GM21447 (cell line): ENCODE data around the gene FIBCD1.

Experiments
- ATAC-seq: cut with Tn5 transposase; IDR thresholded peaks from one replicate; pipeline ENCODE4 v1.9.1; 2021; ENCODE audit not compliant: unreplicated experiment

FIBCD1 gene

DNA sequence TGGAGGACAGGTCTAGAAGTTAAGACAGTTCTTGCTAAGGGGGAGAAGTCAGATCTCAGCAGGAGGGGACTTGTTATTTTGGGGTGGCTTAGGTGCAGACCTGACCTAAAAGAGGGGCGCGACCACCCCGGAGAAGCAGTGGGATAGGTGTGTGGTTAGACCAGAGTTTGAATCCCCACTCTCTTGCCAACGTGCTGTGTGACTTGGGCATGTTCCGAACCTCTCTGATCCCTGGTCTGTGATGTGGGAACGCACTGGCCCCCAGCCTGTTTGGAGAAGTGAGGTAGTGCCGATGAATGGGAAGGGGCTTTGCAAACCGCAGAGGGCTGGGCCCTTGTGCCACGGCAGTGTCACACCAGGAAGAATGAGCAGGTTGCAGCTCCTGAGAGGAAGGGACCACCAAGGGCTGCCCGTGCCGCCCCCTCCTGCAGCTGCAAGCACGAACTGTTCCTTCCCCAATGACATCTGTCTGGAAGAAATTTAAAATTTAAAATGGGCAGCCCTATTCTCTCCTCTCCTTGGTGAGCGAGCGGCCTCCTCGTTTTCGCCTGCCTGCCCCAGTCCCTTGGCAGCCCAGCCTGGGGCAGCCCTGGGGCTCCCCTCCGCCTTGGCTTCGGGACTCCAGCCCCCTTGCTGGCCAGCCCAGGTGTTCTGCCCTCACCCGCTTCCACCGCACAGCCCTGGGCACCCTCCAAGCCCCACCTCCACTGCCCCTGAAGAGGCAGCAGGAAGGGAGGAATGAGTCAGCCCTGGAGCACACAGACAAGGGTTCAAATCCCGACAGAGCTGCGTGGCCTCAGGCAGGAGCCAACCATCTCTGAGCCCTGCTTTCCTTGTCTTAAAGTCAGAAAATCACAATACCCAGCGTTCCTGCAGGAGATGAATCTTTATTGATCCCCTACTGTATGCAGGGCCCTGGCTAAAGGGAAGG lies 1.6 kb downstream of the FIBCD1 start:
- no peak for ATAC-seq

- ATAC-seq: no peak
These were observed 2.5 kb downstream of the FIBCD1 start for GRCh38 chr9:130936285-130937117.

GRCh38 chr9:130935648-130936271 lies 3.3 kb downstream of the FIBCD1 start:
- ATAC-seq: no peak

- no peak for ATAC-seq
These were observed 4.1 kb downstream of the FIBCD1 start for GRCh38 chr9:130934702-130935647.

GRCh38 chr9:130934246-130934645 lies 4.8 kb downstream of the FIBCD1 start:
- no peak for ATAC-seq

DNA sequence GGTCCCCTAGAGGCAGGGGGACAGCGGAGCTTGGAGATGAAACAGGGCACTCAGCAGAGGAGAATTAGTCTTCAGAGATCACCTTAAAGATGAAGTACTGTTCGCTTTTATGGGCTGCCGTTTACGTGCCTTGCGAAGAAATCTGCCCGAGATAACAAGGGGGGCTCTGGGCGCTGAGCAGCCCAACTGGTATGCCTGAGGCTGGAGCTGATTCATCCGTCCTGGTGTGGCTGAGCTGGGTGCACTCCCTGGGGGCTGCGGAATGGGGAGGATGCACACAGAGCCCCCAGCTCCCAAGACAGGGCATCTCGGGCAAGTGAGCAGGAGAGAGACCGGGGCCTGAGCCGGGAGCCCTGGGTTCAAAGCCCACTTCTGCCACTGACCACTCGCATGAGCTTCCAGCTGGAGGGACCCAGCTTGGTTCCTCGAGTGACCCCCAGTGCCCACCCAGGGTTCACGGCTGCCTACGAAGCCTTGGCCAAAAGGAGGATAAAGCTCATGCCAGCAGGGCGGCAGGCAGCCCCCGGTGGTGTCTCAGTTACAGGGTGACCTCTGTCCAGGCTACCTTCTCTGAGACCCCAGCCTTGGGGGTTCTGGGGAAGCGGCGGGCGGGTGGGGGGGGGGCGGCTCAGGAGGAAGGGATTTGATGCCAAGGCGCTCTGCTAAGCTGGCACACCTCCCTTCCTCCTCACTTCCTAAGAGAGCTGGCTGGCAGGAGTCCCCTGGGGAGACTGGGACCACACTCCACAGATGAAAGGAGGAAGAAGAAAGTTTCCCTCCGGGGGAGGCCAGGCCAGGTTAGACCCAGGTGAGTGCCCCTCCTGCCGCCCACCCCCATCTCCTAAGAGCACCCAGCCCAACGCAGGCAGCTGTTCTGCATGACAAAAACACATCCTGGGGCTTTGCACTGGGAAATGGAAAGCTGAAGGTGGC lies 5.7 kb downstream of the FIBCD1 start:
- no peak for ATAC-seq

DNA sequence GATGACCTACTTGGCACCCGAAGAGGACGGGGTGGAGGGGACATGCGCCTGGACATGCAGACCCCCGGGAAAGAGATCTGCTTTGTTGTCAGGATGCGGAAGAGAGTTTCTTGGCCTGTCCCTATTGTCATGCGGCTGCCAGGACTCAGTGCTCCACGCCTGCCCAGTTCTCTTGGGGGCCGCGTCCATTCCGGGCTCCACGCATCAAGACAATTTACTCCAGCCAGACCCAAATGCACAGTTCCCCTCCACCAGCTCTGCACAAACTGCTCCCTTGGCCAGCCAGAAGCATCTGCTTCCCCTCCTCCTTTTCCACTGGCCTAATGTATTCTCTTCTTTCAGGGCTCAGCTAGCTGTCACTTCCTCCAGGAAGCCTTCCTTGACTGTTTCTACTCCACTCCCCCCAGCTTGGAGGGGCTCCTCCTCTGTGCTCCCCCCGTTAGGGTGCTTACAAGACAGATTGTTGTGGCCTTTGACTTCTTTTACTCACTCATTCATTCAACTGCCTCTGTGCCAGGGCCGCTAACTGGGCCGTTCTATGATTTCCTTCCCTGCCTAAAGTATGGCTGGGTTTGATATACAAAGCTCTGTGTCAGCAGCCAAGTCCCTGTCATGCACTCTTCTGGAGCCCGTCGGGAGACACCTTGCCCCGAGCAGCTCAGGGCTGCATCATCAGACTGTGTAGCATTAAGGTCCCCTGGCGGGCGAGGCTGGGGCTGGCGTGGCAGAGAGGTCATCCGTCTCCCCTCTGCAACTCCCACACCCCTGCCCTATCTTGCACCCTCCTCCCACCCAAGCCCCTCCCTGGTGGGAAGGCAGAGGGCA lies 6.6 kb downstream of the FIBCD1 start:
- no peak for ATAC-seq

- ATAC-seq: peak; percentile 41
These were observed 7.4 kb downstream of the FIBCD1 start for GRCh38 chr9:130931508-130932254.

GRCh38 chr9:130930804-130931349 lies 8.2 kb downstream of the FIBCD1 start:
- no peak for ATAC-seq

- no peak for ATAC-seq
These were observed 8.8 kb downstream of the FIBCD1 start for GRCh38 chr9:130930132-130930803.

DNA sequence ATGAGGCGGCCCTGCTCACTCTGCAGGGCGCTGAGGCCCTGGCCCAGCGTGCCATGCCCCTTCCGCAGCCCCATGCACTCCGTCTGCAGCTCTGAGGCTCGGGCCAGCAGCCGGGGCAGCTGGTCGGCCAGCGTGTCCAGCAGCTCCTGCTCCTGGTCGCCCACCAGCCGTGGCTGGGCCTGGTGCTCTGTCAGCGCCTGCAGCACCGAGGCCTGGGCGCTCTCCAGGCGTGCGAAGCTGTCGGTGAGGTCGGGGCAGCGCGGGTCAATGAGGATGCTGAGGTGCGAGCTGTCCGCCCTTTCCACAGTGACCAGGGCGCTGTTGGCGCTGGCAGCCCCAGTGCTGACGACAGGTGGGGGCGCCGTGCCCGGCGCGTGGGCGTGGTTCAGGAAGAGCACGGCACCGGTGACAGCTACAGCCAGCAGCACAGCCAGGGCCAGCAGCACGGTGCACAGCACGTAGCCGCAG lies 9.4 kb downstream of the FIBCD1 start:
- ATAC-seq: no peak

DNA sequence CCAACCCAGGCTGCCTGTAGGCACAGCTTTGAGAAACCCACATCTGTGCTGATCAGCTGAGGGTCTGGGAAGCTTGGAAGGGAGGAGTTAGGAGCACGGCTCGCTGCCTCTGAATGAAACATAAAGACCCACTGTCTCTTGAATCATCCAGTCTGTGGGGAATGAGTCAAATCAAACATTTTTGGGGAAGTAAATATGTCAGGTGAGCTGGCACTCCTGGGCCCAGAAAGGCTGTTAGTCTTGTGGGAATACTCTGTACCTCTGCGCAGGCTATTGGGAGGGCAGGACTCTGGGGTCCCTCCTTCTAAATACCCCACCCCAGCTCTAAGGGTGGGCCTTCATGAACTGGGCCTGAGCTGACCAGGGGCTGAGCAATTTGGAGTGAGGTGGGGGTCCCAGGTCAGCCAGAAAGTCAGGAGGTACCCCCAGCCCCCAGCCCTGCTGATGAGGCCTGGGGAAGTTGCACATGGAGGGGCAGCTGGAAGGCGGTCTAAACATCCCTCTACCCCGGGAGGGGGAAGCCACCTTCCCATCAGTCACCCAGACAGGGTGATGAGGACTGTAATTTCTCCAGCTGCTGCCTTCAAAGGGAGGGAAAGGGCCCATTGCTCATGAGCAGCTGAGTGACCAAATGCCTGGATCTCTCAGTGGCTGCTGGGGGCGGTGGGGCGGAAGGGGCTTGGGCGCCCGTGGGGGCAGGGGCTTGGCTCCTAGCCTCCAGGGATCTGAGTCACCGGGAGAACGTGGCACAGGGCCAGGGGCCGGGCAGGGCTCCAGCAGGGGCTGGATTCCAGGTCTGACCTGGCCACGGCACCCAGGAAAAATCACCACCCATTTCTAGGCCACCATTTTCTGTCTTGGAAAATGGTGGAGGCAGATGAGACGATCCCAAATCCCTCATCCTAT lies 10.8 kb downstream of the FIBCD1 start:
- ATAC-seq: no peak

- no peak for ATAC-seq
These were observed 11.7 kb downstream of the FIBCD1 start for GRCh38 chr9:130927338-130927737.

GRCh38 chr9:130925050-130925678 lies 13.9 kb downstream of the FIBCD1 start:
- no peak for ATAC-seq

DNA sequence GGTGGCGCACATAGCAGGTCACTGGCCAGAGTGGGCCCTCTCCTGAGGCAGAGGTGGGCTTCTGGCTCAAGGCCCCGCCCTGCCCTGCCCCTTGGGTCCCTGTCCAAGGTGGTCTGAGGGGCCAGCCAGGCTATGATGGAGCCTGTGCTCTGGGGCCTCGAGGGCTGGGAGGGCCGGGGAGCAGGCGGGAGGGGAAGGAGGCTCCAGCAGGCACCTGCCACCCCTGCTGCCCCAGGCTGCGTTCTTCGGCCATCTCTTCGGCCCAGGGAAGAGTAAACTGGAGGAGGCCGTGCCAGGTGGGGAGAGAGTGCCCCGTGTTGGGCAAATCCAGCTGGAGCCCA lies 14.6 kb downstream of the FIBCD1 start:
- no peak for ATAC-seq
